ENCODE data around the gene MICAL3.

MICAL3 gene

GRCh38 chr22:17907748-17908051, 116.7 kb downstream of the MICAL3 start:
- in situ Hi-C loops (cut with MboI; ENCODE audit: low pct_unique_long_range_greater_than_20kb, low sequenced_read_pairs) = no loop called here
- no peak for DNase-seq

- no peak for DNase-seq
- in situ Hi-C loops (cut with MboI; ENCODE audit: low pct_unique_long_range_greater_than_20kb, low sequenced_read_pairs) = no loop called here
Measured at GRCh38 chr22:17906978-17907747, 117.2 kb downstream of the MICAL3 start.

GRCh38 chr22:17905445-17905844, 118.9 kb downstream of the MICAL3 start:
- in situ Hi-C loops (cut with MboI; ENCODE audit: low pct_unique_long_range_greater_than_20kb, low sequenced_read_pairs) = no loop called here
- DNase-seq = no peak

- in situ Hi-C loops (cut with MboI; ENCODE audit: low pct_unique_long_range_greater_than_20kb, low sequenced_read_pairs) = no loop called here
- no peak for DNase-seq
Measured at GRCh38 chr22:17903564-17904295, 120.6 kb downstream of the MICAL3 start.

GRCh38 chr22:17902960-17903359, 121.4 kb downstream of the MICAL3 start:
- in situ Hi-C loops (cut with MboI; ENCODE audit: low pct_unique_long_range_greater_than_20kb, low sequenced_read_pairs) = no loop called here

GRCh38 chr22:17898375-17898774, 126.0 kb downstream of the MICAL3 start:
- in situ Hi-C loops (cut with MboI; ENCODE audit: low pct_unique_long_range_greater_than_20kb, low sequenced_read_pairs) = no loop called here
- no peak for DNase-seq

More at GRCh38 chr22:17902960-17903359, 121.4 kb downstream of the MICAL3 start:
- DNase-seq = no peak

GRCh38 chr22:17897858-17898257, 126.5 kb downstream of the MICAL3 start:
- DNase-seq = no peak
- in situ Hi-C loops (cut with MboI; ENCODE audit: low pct_unique_long_range_greater_than_20kb, low sequenced_read_pairs) = no loop called here

- DNase-seq = no peak
- in situ Hi-C loops (cut with MboI; ENCODE audit: low pct_unique_long_range_greater_than_20kb, low sequenced_read_pairs) = no loop called here
Measured at GRCh38 chr22:17897426-17897825, 126.9 kb downstream of the MICAL3 start.

GRCh38 chr22:17896586-17896985, 127.8 kb downstream of the MICAL3 start:
- in situ Hi-C loops (cut with MboI; ENCODE audit: low pct_unique_long_range_greater_than_20kb, low sequenced_read_pairs) = no loop called here
- DNase-seq = no peak

GRCh38 chr22:17893900-17894535, 130.3 kb downstream of the MICAL3 start:
- no peak for DNase-seq
- in situ Hi-C loops (cut with MboI; ENCODE audit: low pct_unique_long_range_greater_than_20kb, low sequenced_read_pairs) = no loop called here

- in situ Hi-C loops (cut with MboI; ENCODE audit: low pct_unique_long_range_greater_than_20kb, low sequenced_read_pairs) = no loop called here
- DNase-seq = no peak
Measured at GRCh38 chr22:17892376-17892775, 132.0 kb downstream of the MICAL3 start.

GRCh38 chr22:17891481-17892167, 132.7 kb downstream of the MICAL3 start:
- in situ Hi-C loops (cut with MboI; ENCODE audit: low pct_unique_long_range_greater_than_20kb, low sequenced_read_pairs) = no loop called here

GRCh38 chr22:17890892-17891291, 133.5 kb downstream of the MICAL3 start:
- no peak for DNase-seq
- in situ Hi-C loops (cut with MboI; ENCODE audit: low pct_unique_long_range_greater_than_20kb, low sequenced_read_pairs) = no loop called here

More at GRCh38 chr22:17891481-17892167, 132.7 kb downstream of the MICAL3 start:
- DNase-seq = no peak

GRCh38 chr22:17890245-17890671, 134.1 kb downstream of the MICAL3 start:
- in situ Hi-C loops (cut with MboI; ENCODE audit: low pct_unique_long_range_greater_than_20kb, low sequenced_read_pairs) = no loop called here
- DNase-seq = no peak

- in situ Hi-C loops (cut with MboI; ENCODE audit: low pct_unique_long_range_greater_than_20kb, low sequenced_read_pairs) = no loop called here
- DNase-seq = no peak
Measured at GRCh38 chr22:17888855-17889254, 135.5 kb downstream of the MICAL3 start.

GRCh38 chr22:17888439-17888838, 135.9 kb downstream of the MICAL3 start:
- in situ Hi-C loops (cut with MboI; ENCODE audit: low pct_unique_long_range_greater_than_20kb, low sequenced_read_pairs) = no loop called here
- no peak for DNase-seq

- in situ Hi-C loops (cut with MboI; ENCODE audit: low pct_unique_long_range_greater_than_20kb, low sequenced_read_pairs) = no loop called here
- no peak for DNase-seq
Measured at GRCh38 chr22:17884893-17885292, 139.5 kb downstream of the MICAL3 start.

- in situ Hi-C loops (cut with MboI; ENCODE audit: low pct_unique_long_range_greater_than_20kb, low sequenced_read_pairs) = no loop called here
- no peak for DNase-seq
Measured at GRCh38 chr22:17884084-17884483, 140.3 kb downstream of the MICAL3 start.

- in situ Hi-C loops (cut with MboI; ENCODE audit: low pct_unique_long_range_greater_than_20kb, low sequenced_read_pairs) = no loop called here
- no peak for DNase-seq
Measured at GRCh38 chr22:17883356-17883755, 141.0 kb downstream of the MICAL3 start.

- no peak for DNase-seq
- in situ Hi-C loops (cut with MboI; ENCODE audit: low pct_unique_long_range_greater_than_20kb, low sequenced_read_pairs) = no loop called here
Measured at GRCh38 chr22:17882727-17883126, 141.6 kb downstream of the MICAL3 start.
